Left ventricle myocardium inferior (tissue), 1 donor: ENCODE data around the gene JAKMIP1. TPM values are rescaled to one million over a fixed set of nuclear protein-coding genes. Genes with fewer than 3 reads are reported as not detected.

ENCODE experiments used
- DNase-seq: peaks from one replicate; pipeline ENCODE4 v3.0.0-alpha.2; 2020
- H3K27ac ChIP-seq: fragments of 200-600 bp; replicated peaks from 2 replicates; pipeline ENCODE4 v1.8.0; 2021
- H3K27me3 ChIP-seq: fragments of 200-600 bp; 2 replicates; pipeline ENCODE4 v1.8.0; 2021; ENCODE audit warnings: low read depth
- H3K36me3 ChIP-seq: fragments of 200-600 bp; 2 replicates; pipeline ENCODE4 v1.8.0; 2021
- H3K4me1 ChIP-seq: fragments of 200-600 bp; 2 replicates; pipeline ENCODE4 v1.8.0; 2021
- H3K4me3 ChIP-seq: fragments of 200-600 bp; 2 replicates; pipeline ENCODE4 v1.8.0; 2021; ENCODE audit warnings: mild to moderate bottlenecking, moderate library complexity
- H3K9me3 ChIP-seq: fragments of 200-600 bp; replicated peaks from 2 replicates; pipeline ENCODE4 v1.8.0; 2021
- CTCF ChIP-seq: fragments of 200-600 bp; IDR thresholded peaks from 2 replicates; pipeline ENCODE4 v1.8.0; 2021; ENCODE audit warnings: antibody characterized with exemption, mild to moderate bottlenecking, borderline replicate concordance
- intact Hi-C: fragments of 100-400 bp; cut with micrococcal nuclease; formaldehyde crosslinking; loops from one replicate; pipeline ENCODE4 v1.11.0; 2022
- total RNA-seq: library from RNA; stranded (reverse); fragmentation: NEBNext Ultra II Directional; extraction: Animal tissue kit (Norgen Biotek cat#: 25700); gene quantifications from one replicate; pipeline ENCODE4 v1.2.1, GENCODE V29; 2021
- donor health status: DM: no; HTN: yes; CAD: no; lungs with severe emphysema.

The JAKMIP1 gene
- total RNA-seq, 1 donor from 2014 or later: not detected

- TF ChIP-seq CTCF: no peak
- intact Hi-C loops: no loop called here
- H3K27me3 ChIP-seq: peaks cover 75% of the 10 kb centered on the region
These were observed 155.5 kb downstream of the JAKMIP1 start for GRCh38 chr4:6044805-6045204.

GRCh38 chr4:6044276-6044675, 156.1 kb downstream of the JAKMIP1 start:
- H3K4me1 ChIP-seq: no peaks in the 10 kb centered on the region
- no peak overlapping the region for H3K27ac ChIP-seq
- DNase-seq: no peak
- TF ChIP-seq CTCF: no peak
- H3K27me3 ChIP-seq: peaks cover 74% of the 10 kb centered on the region
- H3K36me3 ChIP-seq: no peaks in the 10 kb centered on the region
- H3K9me3 ChIP-seq: no peaks in the 10 kb centered on the region
- no peak overlapping the region for H3K4me3 ChIP-seq
- intact Hi-C loops: no loop called here

More at GRCh38 chr4:6044805-6045204, 155.5 kb downstream of the JAKMIP1 start:
- Histone ChIP-seq H3K9me3 (no peaks in the 10 kb centered on the region), H3K36me3 (no peaks in the 10 kb centered on the region), H3K4me3 (no peak overlapping the region), H3K27ac (no peak overlapping the region), H3K4me1 (no peaks in the 10 kb centered on the region)
- DNase-seq: no peak

- intact Hi-C loops: no loop called here
- Histone ChIP-seq H3K36me3 (no peaks in the 10 kb centered on the region), H3K4me1 (no peaks in the 10 kb centered on the region), H3K9me3 (no peaks in the 10 kb centered on the region), H3K4me3 (no peak overlapping the region), H3K27ac (no peak overlapping the region), H3K27me3 (peaks cover 73% of the 10 kb centered on the region)
- DNase-seq: no peak
- TF ChIP-seq CTCF: no peak
These were observed 156.5 kb downstream of the JAKMIP1 start for GRCh38 chr4:6043843-6044242.

- no peak for TF ChIP-seq CTCF
- intact Hi-C loops: no loop called here
- H3K4me1 ChIP-seq: no peaks in the 10 kb centered on the region
- H3K27ac ChIP-seq: no peak overlapping the region
- H3K9me3 ChIP-seq: no peaks in the 10 kb centered on the region
- H3K27me3 ChIP-seq: peaks cover 78% of the 10 kb centered on the region
- no peak overlapping the region for H3K4me3 ChIP-seq
- DNase-seq: no peak
- no peaks in the 10 kb centered on the region for H3K36me3 ChIP-seq
These were observed 157.2 kb downstream of the JAKMIP1 start for GRCh38 chr4:6043188-6043587.

- no peak overlapping the region for H3K27ac ChIP-seq
- DNase-seq: no peak
- H3K4me1 ChIP-seq: no peaks in the 10 kb centered on the region
- no peak overlapping the region for H3K4me3 ChIP-seq
- TF ChIP-seq CTCF: no peak
- H3K36me3 ChIP-seq: no peaks in the 10 kb centered on the region
- intact Hi-C loops: no loop called here
- H3K9me3 ChIP-seq: no peaks in the 10 kb centered on the region
- H3K27me3 ChIP-seq: peaks cover 77% of the 10 kb centered on the region
These were observed 157.9 kb downstream of the JAKMIP1 start for GRCh38 chr4:6042293-6043063.
